ENCODE measurements around the gene CLEC4F. TPM values are rescaled to one million over a fixed set of nuclear protein-coding genes. Genes with fewer than 3 reads are reported as not detected.

CLEC4F gene
- total and polyA plus RNA-seq, 2 experiments from 2014 or later, result not detected

GRCh38 chr2:70827388-70827787 lies 7.0 kb upstream of the CLEC4F start:
- Histone ChIP-seq H3K4me3 (no peak overlapping the region), H3K4me1 (ENCODE audit: insufficient read depth) (peaks cover 13% of the 10 kb centered on the region), H3K9me2 (ENCODE audit: insufficient read depth) (no peaks in the 10 kb centered on the region; the same call in 1 of the 2 replicates), H3K27me3 (ENCODE audit: insufficient read depth) (no peaks in the 10 kb centered on the region), H3K4me2 (no peak overlapping the region), H3K36me3 (ENCODE audit: insufficient read depth) (no peaks in the 10 kb centered on the region), H2AFZ (no peak overlapping the region), H3K27ac (ENCODE audit: low read depth) (no peak overlapping the region), H3F3A (replicated peaks; ENCODE audit: low read depth) (no peaks in the 10 kb centered on the region), H4K20me1 (replicated peaks; ENCODE audit: insufficient read depth) (no peaks in the 10 kb centered on the region), H3K79me2 (replicated peaks; ENCODE audit: insufficient read depth) (no peaks in the 10 kb centered on the region)
- DNase-seq (ENCODE audit: low spot score) (no peak), ATAC-seq (no peak)
- Mint-ChIP-seq H3K4me1 (peaks cover 19% of the 10 kb centered on the region), H3K27ac (no peak overlapping the region), H3K9me3 (peaks cover 3% of the 10 kb centered on the region; the same call in 1 of the 3 replicates), H3K27me3 (ENCODE audit: insufficient read depth, low read depth, poor library complexity) (peaks cover 17% of the 10 kb centered on the region), H3K36me3 (ENCODE audit: low read depth) (no peaks in the 10 kb centered on the region), H3K4me3 (no peak overlapping the region)
- TF ChIP-seq NANOG (IDR thresholded peaks at IDR 0.05; ENCODE audit: borderline replicate concordance) (no peak), ZNF331 (CRISPR knock-in tag; IDR thresholded peaks at IDR 0.05; ENCODE audit: low read depth) (no peak), ZNF114 (CRISPR knock-in tag; IDR thresholded peaks at IDR 0.05) (no peak), JUNB (IDR thresholded peaks at IDR 0.05; ENCODE audit: unreplicated experiment) (no peak), ZNF462 (CRISPR knock-in tag; IDR thresholded peaks at IDR 0.05) (no peak)

GRCh38 chr2:70826696-70827350 lies 6.4 kb upstream of the CLEC4F start:
- H3F3A ChIP-seq (replicated peaks; ENCODE audit: low read depth), result no peaks in the 10 kb centered on the region
- H4K20me1 ChIP-seq (replicated peaks; ENCODE audit: insufficient read depth), result no peaks in the 10 kb centered on the region
- DNase-seq (ENCODE audit: low spot score) (no peak), ATAC-seq (no peak)
- peaks cover 17% of the 10 kb centered on the region for H3K27me3 Mint-ChIP-seq (ENCODE audit: insufficient read depth, low read depth, poor library complexity)
- no peaks in the 10 kb centered on the region for H3K36me3 ChIP-seq (ENCODE audit: insufficient read depth)
- H3K79me2 ChIP-seq (replicated peaks; ENCODE audit: insufficient read depth), result no peaks in the 10 kb centered on the region
- H3K4me3 Mint-ChIP-seq, result no peak overlapping the region
- peaks cover 19% of the 10 kb centered on the region for H3K4me1 Mint-ChIP-seq
- H3K4me3 ChIP-seq, result no peak overlapping the region
- no peaks in the 10 kb centered on the region; the same call in 1 of the 2 replicates for H3K9me2 ChIP-seq (ENCODE audit: insufficient read depth)
- H3K27ac Mint-ChIP-seq, result no peak overlapping the region
- H3K4me2 ChIP-seq, result no peak overlapping the region
- H3K27me3 ChIP-seq (ENCODE audit: insufficient read depth), result no peaks in the 10 kb centered on the region
- H3K4me1 ChIP-seq (ENCODE audit: insufficient read depth), result peaks cover 13% of the 10 kb centered on the region
- H3K9me3 Mint-ChIP-seq, result peaks cover 3% of the 10 kb centered on the region; the same call in 1 of the 3 replicates
- no peaks in the 10 kb centered on the region for H3K36me3 Mint-ChIP-seq (ENCODE audit: low read depth)
- no peak overlapping the region for H3K27ac ChIP-seq (ENCODE audit: low read depth)
- no peak overlapping the region for H2AFZ ChIP-seq
- no peak for TF ChIP-seq ZNF114 (CRISPR knock-in tag; IDR thresholded peaks at IDR 0.05)
- TF ChIP-seq CTCF (conservative IDR thresholded peaks at IDR 0.05; ENCODE audit: low read depth in 2 of 2), result no peak
- TF ChIP-seq, protein P1, sequence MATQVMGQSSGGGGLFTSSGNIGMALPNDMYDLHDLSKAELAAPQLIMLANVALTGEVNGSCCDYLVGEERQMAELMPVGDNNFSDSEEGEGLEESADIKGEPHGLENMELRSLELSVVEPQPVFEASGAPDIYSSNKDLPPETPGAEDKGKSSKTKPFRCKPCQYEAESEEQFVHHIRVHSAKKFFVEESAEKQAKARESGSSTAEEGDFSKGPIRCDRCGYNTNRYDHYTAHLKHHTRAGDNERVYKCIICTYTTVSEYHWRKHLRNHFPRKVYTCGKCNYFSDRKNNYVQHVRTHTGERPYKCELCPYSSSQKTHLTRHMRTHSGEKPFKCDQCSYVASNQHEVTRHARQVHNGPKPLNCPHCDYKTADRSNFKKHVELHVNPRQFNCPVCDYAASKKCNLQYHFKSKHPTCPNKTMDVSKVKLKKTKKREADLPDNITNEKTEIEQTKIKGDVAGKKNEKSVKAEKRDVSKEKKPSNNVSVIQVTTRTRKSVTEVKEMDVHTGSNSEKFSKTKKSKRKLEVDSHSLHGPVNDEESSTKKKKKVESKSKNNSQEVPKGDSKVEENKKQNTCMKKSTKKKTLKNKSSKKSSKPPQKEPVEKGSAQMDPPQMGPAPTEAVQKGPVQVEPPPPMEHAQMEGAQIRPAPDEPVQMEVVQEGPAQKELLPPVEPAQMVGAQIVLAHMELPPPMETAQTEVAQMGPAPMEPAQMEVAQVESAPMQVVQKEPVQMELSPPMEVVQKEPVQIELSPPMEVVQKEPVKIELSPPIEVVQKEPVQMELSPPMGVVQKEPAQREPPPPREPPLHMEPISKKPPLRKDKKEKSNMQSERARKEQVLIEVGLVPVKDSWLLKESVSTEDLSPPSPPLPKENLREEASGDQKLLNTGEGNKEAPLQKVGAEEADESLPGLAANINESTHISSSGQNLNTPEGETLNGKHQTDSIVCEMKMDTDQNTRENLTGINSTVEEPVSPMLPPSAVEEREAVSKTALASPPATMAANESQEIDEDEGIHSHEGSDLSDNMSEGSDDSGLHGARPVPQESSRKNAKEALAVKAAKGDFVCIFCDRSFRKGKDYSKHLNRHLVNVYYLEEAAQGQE (IDR thresholded peaks at IDR 0.05; ENCODE audit: unreplicated experiment), result no peak
- no peak for TF ChIP-seq POLR2AphosphoS5 (IDR thresholded peaks at IDR 0.05; ENCODE audit: low read depth)
- TF ChIP-seq, protein P2, sequence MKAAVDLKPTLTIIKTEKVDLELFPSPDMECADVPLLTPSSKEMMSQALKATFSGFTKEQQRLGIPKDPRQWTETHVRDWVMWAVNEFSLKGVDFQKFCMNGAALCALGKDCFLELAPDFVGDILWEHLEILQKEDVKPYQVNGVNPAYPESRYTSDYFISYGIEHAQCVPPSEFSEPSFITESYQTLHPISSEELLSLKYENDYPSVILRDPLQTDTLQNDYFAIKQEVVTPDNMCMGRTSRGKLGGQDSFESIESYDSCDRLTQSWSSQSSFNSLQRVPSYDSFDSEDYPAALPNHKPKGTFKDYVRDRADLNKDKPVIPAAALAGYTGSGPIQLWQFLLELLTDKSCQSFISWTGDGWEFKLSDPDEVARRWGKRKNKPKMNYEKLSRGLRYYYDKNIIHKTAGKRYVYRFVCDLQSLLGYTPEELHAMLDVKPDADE (IDR thresholded peaks at IDR 0.05), result no peak
